WTC11 (cell line): ENCODE measurements around the gene PLD5. TPM values are rescaled to one million over a fixed set of nuclear protein-coding genes. Genes with fewer than 3 reads are reported as not detected.

Experiments
- ATAC-seq: fragments of 200-7000 bp; cut with Tn5 transposase; 2 replicates; pipeline ENCODE4 v1.10.0; 2021; ENCODE audit warnings: mild to moderate bottlenecking, moderate library complexity
- CTCF ChIA-PET: fragments of 300-600 bp; sonication (Branson Sonifier 250); formaldehyde crosslinking; loops from one replicate; lab custom pipeline; 2021; ENCODE audit warnings: antibody characterized with exemption; lab: Charles Lee
- POLR2A ChIA-PET: fragments of 350-600 bp; sonication (Branson Sonifier 250); formaldehyde crosslinking; loops from one replicate; lab custom pipeline; 2021; ENCODE audit warnings: antibody characterized with exemption; lab: Charles Lee
- DNase-seq: peaks from one replicate; pipeline ENCODE4 v3.0.0; 2021; ENCODE audit warnings: low spot score
- H3K27ac Mint-ChIP-seq: 2 replicates; pipeline ENCODE4 v1.8.0; 2021; ENCODE audit warnings: mixed read lengths
- H3K27me3 Mint-ChIP-seq: 2 replicates; pipeline ENCODE4 v1.8.0; 2021; ENCODE audit warnings: low read depth, mild to moderate bottlenecking, moderate library complexity, mixed read lengths
- H3K36me3 Mint-ChIP-seq: 2 replicates; pipeline ENCODE4 v1.8.0; 2021; ENCODE audit warnings: mixed read lengths
- H3K4me1 Mint-ChIP-seq: 2 replicates; pipeline ENCODE4 v1.8.0; 2022; ENCODE audit warnings: mixed read lengths
- H3K4me3 Mint-ChIP-seq: 2 replicates; pipeline ENCODE4 v1.8.0; 2021; ENCODE audit warnings: mild to moderate bottlenecking, moderate library complexity, mixed read lengths
- H3K9me3 Mint-ChIP-seq: 2 replicates; pipeline ENCODE4 v1.8.0; 2021; ENCODE audit warnings: mixed read lengths
- CREB1 ChIP-seq: sonication (generic); formaldehyde crosslinking; IDR thresholded peaks from 2 replicates; pipeline ENCODE4 v1.8.0; 2023; ENCODE audit warnings: mild to moderate bottlenecking, missing genetic modification reagents
- ELF4 ChIP-seq: sonication (generic); formaldehyde crosslinking; IDR thresholded peaks from 2 replicates; pipeline ENCODE4 v1.8.1; 2022; ENCODE audit warnings: low read depth, mild to moderate bottlenecking, moderate library complexity, missing genetic modification reagents
- FOXP1 ChIP-seq: sonication (generic); formaldehyde crosslinking; IDR thresholded peaks from 2 replicates; pipeline ENCODE4 v1.8.0; 2022; ENCODE audit warnings: missing genetic modification reagents, mild to moderate bottlenecking, moderate library complexity, borderline replicate concordance
- GRHL2 ChIP-seq: fragments of 250-450 bp; sonication (Bioruptor Pico); IDR thresholded peaks from 2 replicates; pipeline ENCODE4 v1.8.0; 2022; ENCODE audit warnings: mild to moderate bottlenecking, moderate library complexity; ENCODE audit not compliant: insufficient replicate concordance, severe bottlenecking
- MXD4 ChIP-seq: fragments of 250-450 bp; sonication (Bioruptor Pico); IDR thresholded peaks from 2 replicates; pipeline ENCODE4 v1.8.0; 2021; ENCODE audit warnings: mild to moderate bottlenecking, moderate library complexity, borderline replicate concordance
- MYBL2 ChIP-seq: sonication (generic); formaldehyde crosslinking; IDR thresholded peaks from 2 replicates; pipeline ENCODE4 v1.8.1; 2023; ENCODE audit warnings: mild to moderate bottlenecking, moderate library complexity, missing genetic modification reagents
- NFATC4 ChIP-seq: fragments of 250-450 bp; sonication (Bioruptor Pico); IDR thresholded peaks from 2 replicates; pipeline ENCODE4 v1.9.0; 2021; ENCODE audit warnings: mild to moderate bottlenecking
- NR2C2 ChIP-seq: sonication (generic); formaldehyde crosslinking; IDR thresholded peaks from 2 replicates; pipeline ENCODE4 v1.8.0; 2022; ENCODE audit warnings: mild to moderate bottlenecking, missing genetic modification reagents
- OVOL2 ChIP-seq: fragments of 250-450 bp; sonication (Bioruptor Pico); IDR thresholded peaks from 2 replicates; pipeline ENCODE4 v1.9.0; 2021; ENCODE audit warnings: mild to moderate bottlenecking, borderline replicate concordance
- PRDM15 ChIP-seq: sonication (generic); formaldehyde crosslinking; IDR thresholded peaks from 2 replicates; pipeline ENCODE4 v1.8.0; 2022; ENCODE audit warnings: missing genetic modification reagents
- PREB ChIP-seq: sonication (generic); formaldehyde crosslinking; IDR thresholded peaks from 2 replicates; pipeline ENCODE4 v1.8.1; 2022; ENCODE audit warnings: mild to moderate bottlenecking, missing genetic modification reagents, moderate library complexity, borderline replicate concordance
- SP1 ChIP-seq: sonication (generic); formaldehyde crosslinking; conservative IDR thresholded peaks from 2 replicates; pipeline ENCODE4 v1.8.1; 2022; ENCODE audit warnings: missing genetic modification reagents
- TEAD4 ChIP-seq: sonication (generic); formaldehyde crosslinking; IDR thresholded peaks from 2 replicates; pipeline ENCODE4 v1.8.0; 2022; ENCODE audit warnings: mild to moderate bottlenecking, missing genetic modification reagents
- ZNF423 ChIP-seq: fragments of 250-450 bp; sonication (Bioruptor Pico); IDR thresholded peaks from 2 replicates; pipeline ENCODE4 v2.1.2; 2022; ENCODE audit warnings: mild to moderate bottlenecking, moderate library complexity
- ZNF532 ChIP-seq: fragments of 250-450 bp; sonication (Bioruptor Pico); IDR thresholded peaks from 2 replicates; pipeline ENCODE4 v1.9.0; 2021; ENCODE audit warnings: mild to moderate bottlenecking, borderline replicate concordance
- ZNF671 ChIP-seq: fragments of 250-450 bp; sonication (Bioruptor Pico); IDR thresholded peaks from 2 replicates; pipeline ENCODE4 v1.8.0; 2021; ENCODE audit warnings: mild to moderate bottlenecking
- total RNA-seq: library from RNA; stranded (reverse); gene quantifications from 3 replicates; pipeline ENCODE4 v1.2.3, GENCODE V29; 2021
- TF ChIP-seq, protein P1 (sequence below): sonication (generic); formaldehyde crosslinking; IDR thresholded peaks from 2 replicates; pipeline ENCODE4 v1.8.1; 2023; ENCODE audit warnings: mild to moderate bottlenecking, missing genetic modification reagents
- TF ChIP-seq, protein P2 (sequence below): sonication (generic); formaldehyde crosslinking; IDR thresholded peaks from 2 replicates; pipeline ENCODE4 v1.8.1; 2023; ENCODE audit warnings: mild to moderate bottlenecking, missing genetic modification reagents, moderate library complexity
- TF ChIP-seq, protein P3 (sequence below): sonication (generic); formaldehyde crosslinking; IDR thresholded peaks from 2 replicates; pipeline ENCODE4 v1.8.1; 2022; ENCODE audit warnings: mild to moderate bottlenecking, moderate library complexity, missing genetic modification reagents

Gene PLD5
- total RNA-seq, 1 experiment from 2014 or later = 6.4 TPM

DNA sequence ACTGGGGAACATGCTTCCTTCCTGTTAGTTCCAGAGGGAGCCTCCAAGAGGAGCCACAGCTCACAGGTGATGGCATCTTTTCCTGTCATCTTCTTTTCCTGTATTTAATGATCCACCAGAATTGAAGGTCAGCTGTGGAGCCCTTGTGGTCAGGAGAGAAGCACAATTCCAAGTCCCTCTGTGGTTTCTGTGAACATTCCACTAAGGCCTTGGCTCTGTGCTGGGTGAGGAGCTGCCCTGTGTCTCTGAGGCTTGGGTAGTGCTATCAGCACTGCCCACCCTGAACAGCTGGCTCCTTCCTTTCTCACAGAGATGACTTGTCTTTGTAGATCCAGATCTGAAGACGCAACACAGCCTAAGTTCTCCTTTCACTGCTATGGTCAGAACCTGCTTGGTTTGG is 383.7 kb downstream of the PLD5 start (continued):
- no peak for TF ChIP-seq PREB (CRISPR knock-in tag)
- TF ChIP-seq, all 79 proteins: peak for 0

DNA sequence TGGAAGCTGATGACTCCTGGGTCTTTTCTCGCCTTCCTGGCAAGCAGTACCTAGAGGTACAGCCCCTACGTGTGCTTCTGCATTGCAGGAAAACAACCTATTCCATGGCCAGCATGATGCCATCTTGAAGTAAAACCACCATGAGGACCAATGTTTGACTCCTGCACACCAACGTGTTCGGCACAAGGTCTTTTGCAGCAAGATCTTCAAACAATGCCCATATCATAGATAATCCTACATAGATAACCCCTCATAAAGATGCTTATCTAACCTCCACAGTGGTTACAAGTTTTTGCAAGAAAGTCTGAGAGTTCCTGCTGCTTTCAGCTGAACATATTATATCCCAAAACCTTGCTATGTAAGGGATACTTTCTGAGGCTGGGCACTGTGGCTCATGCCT is 384.5 kb downstream of the PLD5 start:
- POLR2A ChIA-PET = no interaction called here
- H3K36me3 Mint-ChIP-seq = peaks cover 18% of the 10 kb centered on the region
- H3K4me3 Mint-ChIP-seq = no peak overlapping the region
- ATAC-seq = no peak
- no peaks in the 10 kb centered on the region for H3K4me1 Mint-ChIP-seq
- TF ChIP-seq ZNF423 (CRISPR knock-in tag) (no peak), NR2C2 (CRISPR knock-in tag) (no peak), MYBL2 (CRISPR knock-in tag) (no peak), CREB1 (CRISPR knock-in tag) (no peak)
- peaks cover 4% of the 10 kb centered on the region; the same call in 1 of the 2 replicates for H3K27me3 Mint-ChIP-seq
- CTCF ChIA-PET = no interaction called here
- no peak for DNase-seq
- H3K27ac Mint-ChIP-seq = no peak overlapping the region
- peaks cover 20% of the 10 kb centered on the region for H3K9me3 Mint-ChIP-seq

DNA sequence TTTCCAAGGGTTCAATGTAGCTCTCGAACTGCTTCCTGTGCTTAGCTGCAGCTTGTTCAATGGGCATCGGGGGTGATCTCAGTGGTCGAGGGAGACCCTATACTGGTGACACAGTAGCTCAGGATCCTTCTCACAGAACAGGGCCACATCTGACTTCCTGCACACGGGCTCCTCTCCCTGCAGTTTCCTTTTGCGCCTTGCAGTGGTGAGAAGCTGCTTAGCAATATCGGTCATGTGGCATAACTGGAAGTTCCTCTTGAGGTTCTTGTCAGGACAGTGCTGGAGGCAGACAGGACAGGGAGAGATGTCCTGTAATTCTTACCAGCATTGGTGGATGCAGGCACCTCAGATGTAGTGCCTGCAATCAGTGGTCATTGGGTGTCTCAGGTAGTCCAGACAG is 385.1 kb downstream of the PLD5 start:
- no peak for ATAC-seq
- H3K4me3 Mint-ChIP-seq = no peak overlapping the region
- TF ChIP-seq MXD4 (no peak), NFATC4 (CRISPR knock-in tag) (no peak), FOXP1 (CRISPR knock-in tag) (no peak), ZNF671 (CRISPR knock-in tag) (no peak), TEAD4 (CRISPR knock-in tag) (no peak), GRHL2 (no peak), PRDM15 (CRISPR knock-in tag) (no peak), ZNF423 (CRISPR knock-in tag) (no peak), OVOL2 (CRISPR knock-in tag) (no peak), ELF4 (CRISPR knock-in tag) (no peak), SP1 (no peak), ZNF532 (CRISPR knock-in tag) (no peak)
- TF ChIP-seq, protein P1, sequence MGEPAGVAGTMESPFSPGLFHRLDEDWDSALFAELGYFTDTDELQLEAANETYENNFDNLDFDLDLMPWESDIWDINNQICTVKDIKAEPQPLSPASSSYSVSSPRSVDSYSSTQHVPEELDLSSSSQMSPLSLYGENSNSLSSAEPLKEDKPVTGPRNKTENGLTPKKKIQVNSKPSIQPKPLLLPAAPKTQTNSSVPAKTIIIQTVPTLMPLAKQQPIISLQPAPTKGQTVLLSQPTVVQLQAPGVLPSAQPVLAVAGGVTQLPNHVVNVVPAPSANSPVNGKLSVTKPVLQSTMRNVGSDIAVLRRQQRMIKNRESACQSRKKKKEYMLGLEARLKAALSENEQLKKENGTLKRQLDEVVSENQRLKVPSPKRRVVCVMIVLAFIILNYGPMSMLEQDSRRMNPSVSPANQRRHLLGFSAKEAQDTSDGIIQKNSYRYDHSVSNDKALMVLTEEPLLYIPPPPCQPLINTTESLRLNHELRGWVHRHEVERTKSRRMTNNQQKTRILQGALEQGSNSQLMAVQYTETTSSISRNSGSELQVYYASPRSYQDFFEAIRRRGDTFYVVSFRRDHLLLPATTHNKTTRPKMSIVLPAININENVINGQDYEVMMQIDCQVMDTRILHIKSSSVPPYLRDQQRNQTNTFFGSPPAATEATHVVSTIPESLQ (CRISPR knock-in tag) = no peak
- TF ChIP-seq, protein P2, sequence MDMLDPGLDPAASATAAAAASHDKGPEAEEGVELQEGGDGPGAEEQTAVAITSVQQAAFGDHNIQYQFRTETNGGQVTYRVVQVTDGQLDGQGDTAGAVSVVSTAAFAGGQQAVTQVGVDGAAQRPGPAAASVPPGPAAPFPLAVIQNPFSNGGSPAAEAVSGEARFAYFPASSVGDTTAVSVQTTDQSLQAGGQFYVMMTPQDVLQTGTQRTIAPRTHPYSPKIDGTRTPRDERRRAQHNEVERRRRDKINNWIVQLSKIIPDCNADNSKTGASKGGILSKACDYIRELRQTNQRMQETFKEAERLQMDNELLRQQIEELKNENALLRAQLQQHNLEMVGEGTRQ (CRISPR knock-in tag) = no peak
- TF ChIP-seq, protein P3, sequence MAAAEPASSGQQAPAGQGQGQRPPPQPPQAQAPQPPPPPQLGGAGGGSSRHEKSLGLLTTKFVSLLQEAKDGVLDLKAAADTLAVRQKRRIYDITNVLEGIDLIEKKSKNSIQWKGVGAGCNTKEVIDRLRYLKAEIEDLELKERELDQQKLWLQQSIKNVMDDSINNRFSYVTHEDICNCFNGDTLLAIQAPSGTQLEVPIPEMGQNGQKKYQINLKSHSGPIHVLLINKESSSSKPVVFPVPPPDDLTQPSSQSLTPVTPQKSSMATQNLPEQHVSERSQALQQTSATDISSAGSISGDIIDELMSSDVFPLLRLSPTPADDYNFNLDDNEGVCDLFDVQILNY (CRISPR knock-in tag) = no peak
- H3K9me3 Mint-ChIP-seq = peaks cover 23% of the 10 kb centered on the region
- H3K4me1 Mint-ChIP-seq = no peaks in the 10 kb centered on the region
- no peak overlapping the region for H3K27ac Mint-ChIP-seq
- POLR2A ChIA-PET = no interaction called here
- CTCF ChIA-PET = no interaction called here
- peaks cover 18% of the 10 kb centered on the region for H3K36me3 Mint-ChIP-seq
- H3K27me3 Mint-ChIP-seq = peaks cover 4% of the 10 kb centered on the region; the same call in 1 of the 2 replicates
- DNase-seq = no peak
